Testis (tissue), 2 donors: ENCODE data around the gene SLC39A8.

Experiments used
- CTCF ChIP-seq, 3 experiments: fragments of 450-650 bp in 2 of 3; fragments of 200-600 bp in 1 of 3; sonication (generic) in 1 of 3; IDR thresholded peaks; one replicate each; pipeline ENCODE4 v1.5.1; 2016 to 2019; ENCODE audit warnings: antibody characterized with exemption in 3 of 3, mild to moderate bottlenecking in 2 of 3, moderate library complexity in 1 of 3
- POLR2A ChIP-seq: fragments of 450-650 bp; IDR thresholded peaks from one replicate; pipeline ENCODE4 v1.6.1; 2017; ENCODE audit warnings: antibody characterized with exemption, mild to moderate bottlenecking, moderate library complexity

- TF ChIP-seq CTCF (IDR thresholded peaks at IDR 0.05) (no peak), POLR2A (no peak)
These were observed 44.1 kb downstream of the SLC39A8 start for GRCh38 chr4:102301167-102301566.
